SU-DHL-6 (cell line): Measurements from ENCODE around the gene ATP6V0D1.

Experiments
- CTCF ChIP-seq: fragments of 200-600 bp; sonication (generic); IDR thresholded peaks from one replicate; pipeline ENCODE4 v1.5.1; 2017; ENCODE audit warnings: antibody characterized with exemption, mild to moderate bottlenecking, low read length, moderate library complexity; ENCODE audit not compliant: insufficient read depth, poor library complexity, severe bottlenecking
- EZH2phosphoT487 ChIP-seq: fragments of 200-600 bp; sonication (generic), shearing (Covaris generic); conservative IDR thresholded peaks from 2 replicates; pipeline ENCODE4 v1.6.1; 2018; ENCODE audit warnings: mild to moderate bottlenecking, antibody characterized with exemption, low read length, moderate library complexity, mixed read lengths

- TF ChIP-seq CTCF (no peak), EZH2phosphoT487 (no peak)
These were observed 85.3 kb downstream of the ATP6V0D1 start for GRCh38 chr16:67395458-67396158.
